ENCODE data around the gene DYNC1I1. TPM values are rescaled to one million over a fixed set of nuclear protein-coding genes. Genes with fewer than 3 reads are reported as not detected.

Gene DYNC1I1
- total RNA-seq, 1 donor from 2014 or later = not detected

DNA sequence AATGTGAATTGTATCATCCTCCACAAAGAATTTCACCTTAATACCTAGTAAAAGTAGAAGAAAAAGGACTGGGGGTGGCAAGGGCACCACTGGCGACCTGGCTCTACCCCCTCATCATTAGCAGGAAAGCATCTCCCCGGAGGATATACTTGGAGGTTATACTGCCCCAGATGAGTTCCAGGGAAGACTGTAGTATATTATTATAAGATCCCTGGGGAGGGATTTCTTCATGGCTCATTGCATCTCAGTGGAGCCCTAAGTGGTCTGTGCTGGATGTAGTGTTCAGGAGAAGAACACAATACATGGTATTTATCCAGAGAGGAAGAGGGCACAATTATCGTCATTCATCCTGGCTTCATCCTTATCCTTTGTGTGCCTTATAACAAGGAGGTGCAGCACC is 14.2 kb upstream of the DYNC1I1 start:
- DNase-seq (ENCODE audit: low read depth) = no peak
- H3K27me3 ChIP-seq (ENCODE audit: control insufficient read depth, insufficient read depth, low read length) = no peaks in the 10 kb centered on the region
- H3K36me3 ChIP-seq (ENCODE audit: control insufficient read depth, insufficient read depth, low read length) = no peaks in the 10 kb centered on the region
- H3K4me3 ChIP-seq (ENCODE audit: low read depth, low read length) = no peak overlapping the region
- TF ChIP-seq CTCF (IDR thresholded peaks at IDR 0.05; ENCODE audit: insufficient read depth, low read length, severe bottlenecking) = no peak
- no peak for FAIRE-seq

DNA sequence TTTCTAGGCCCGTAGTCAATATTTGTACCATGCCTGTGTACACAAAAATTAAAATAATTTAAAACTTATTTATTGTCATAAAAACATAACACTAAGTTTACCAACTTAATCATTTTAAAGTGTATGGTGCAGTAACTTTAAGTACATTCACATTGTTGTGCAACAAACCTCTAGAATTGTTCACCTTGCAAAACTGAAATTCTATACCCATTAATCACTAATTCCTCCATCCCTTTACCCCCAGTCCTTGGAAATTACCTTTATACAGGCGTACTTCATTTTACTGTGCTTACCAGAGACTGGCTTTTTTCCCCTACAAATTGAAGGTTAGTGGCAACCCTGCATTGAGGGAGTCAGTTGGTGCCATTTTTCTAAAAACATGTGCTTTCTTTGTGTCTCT is 6.3 kb upstream of the DYNC1I1 start:
- no peak for TF ChIP-seq CTCF (IDR thresholded peaks at IDR 0.05; ENCODE audit: insufficient read depth, low read length, severe bottlenecking)
- FAIRE-seq (no peak), DNase-seq (ENCODE audit: low read depth) (peak; percentile 53)
- Histone ChIP-seq H3K4me3 (ENCODE audit: low read depth, low read length) (no peak overlapping the region), H3K27me3 (ENCODE audit: control insufficient read depth, insufficient read depth, low read length) (no peaks in the 10 kb centered on the region), H3K36me3 (ENCODE audit: control insufficient read depth, insufficient read depth, low read length) (no peaks in the 10 kb centered on the region)

DNA sequence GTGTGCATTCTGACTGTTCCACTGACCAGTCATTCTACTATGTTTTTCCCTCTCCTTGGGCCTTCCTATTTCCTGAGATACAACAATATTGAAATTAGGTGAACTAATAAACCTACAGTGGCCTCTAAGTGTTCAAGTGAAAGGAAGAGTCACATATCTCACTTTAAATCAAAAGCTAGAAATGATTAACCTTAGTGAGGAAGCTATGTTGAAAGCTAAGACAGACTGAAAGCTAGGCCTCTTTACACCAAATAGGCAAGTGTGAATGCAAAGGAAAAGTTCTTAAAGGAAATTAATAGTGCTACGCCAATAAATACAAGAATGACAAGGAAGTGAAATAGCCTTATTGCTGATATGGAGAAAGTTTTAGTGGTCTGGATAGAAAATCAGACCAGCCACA is 5.7 kb upstream of the DYNC1I1 start:
- no peak for TF ChIP-seq CTCF (IDR thresholded peaks at IDR 0.05; ENCODE audit: insufficient read depth, low read length, severe bottlenecking)
- H3K27me3 ChIP-seq (ENCODE audit: control insufficient read depth, insufficient read depth, low read length) = no peaks in the 10 kb centered on the region
- no peak overlapping the region for H3K4me3 ChIP-seq (ENCODE audit: low read depth, low read length)
- no peaks in the 10 kb centered on the region for H3K36me3 ChIP-seq (ENCODE audit: control insufficient read depth, insufficient read depth, low read length)
- no peak for FAIRE-seq
- DNase-seq (ENCODE audit: low read depth) = no peak

GRCh38 chr7:95772771-95773581 is 622 bp downstream of the DYNC1I1 start:
- Histone ChIP-seq H3K36me3 (ENCODE audit: control insufficient read depth, insufficient read depth, low read length) (no peaks in the 10 kb centered on the region), H3K4me3 (ENCODE audit: low read depth, low read length) (peak overlapping the region; percentile 44), H3K27me3 (ENCODE audit: control insufficient read depth, insufficient read depth, low read length) (no peaks in the 10 kb centered on the region)
- FAIRE-seq = peak; percentile 23
- TF ChIP-seq CTCF (IDR thresholded peaks at IDR 0.05; ENCODE audit: insufficient read depth, low read length, severe bottlenecking) = no peak
- DNase-seq (ENCODE audit: low read depth) = peak; percentile 17

- TF ChIP-seq CTCF (IDR thresholded peaks at IDR 0.05; ENCODE audit: insufficient read depth, low read length, severe bottlenecking) = no peak
- peak; percentile 43 for FAIRE-seq
- peak; percentile 63 for DNase-seq (ENCODE audit: low read depth)
- Histone ChIP-seq H3K27me3 (ENCODE audit: control insufficient read depth, insufficient read depth, low read length) (no peaks in the 10 kb centered on the region), H3K36me3 (ENCODE audit: control insufficient read depth, insufficient read depth, low read length) (no peaks in the 10 kb centered on the region), H3K4me3 (ENCODE audit: low read depth, low read length) (no peak overlapping the region)
Observed at GRCh38 chr7:95776561-95777185, 4.3 kb downstream of the DYNC1I1 start.

All from bronchial epithelial cell (primary cell).